Liver (tissue), 9 donors: Measurements from ENCODE around the gene TOMM22. TPM values are rescaled to one million over a fixed set of nuclear protein-coding genes. Genes with fewer than 3 reads are reported as not detected.

Source experiments
- DNase-seq: peaks from one replicate; pipeline ENCODE4 v3.0.0-alpha.2; 2017; ENCODE audit warnings: low spot score
- H3K27ac ChIP-seq, 2 donors: one replicate each; pipeline ENCODE4 v1.7.0; 2013; ENCODE audit warnings: inconsistent platforms in 2 of 2, low read length in 2 of 2, control low read depth in 1 of 2, low read depth in 1 of 2, mild to moderate bottlenecking in 1 of 2
- H3K27me3 ChIP-seq, 4 donors: one replicate each; pipeline versions ENCODE4 v1.6.1 to v1.7.0; 2013; ENCODE audit warnings: low read length in 3 of 4, inconsistent platforms in 1 of 4, mild to moderate bottlenecking in 1 of 4, moderate library complexity in 1 of 4; ENCODE audit not compliant: control insufficient read depth in 4 of 4, insufficient read depth in 4 of 4
- H3K36me3 ChIP-seq, 4 donors: one replicate each; pipeline versions ENCODE4 v1.6.1 to v1.7.0; 2013; ENCODE audit warnings: low read length in 3 of 4, mild to moderate bottlenecking in 3 of 4, low read depth in 1 of 4, moderate library complexity in 1 of 4; ENCODE audit not compliant: control insufficient read depth in 4 of 4, insufficient read depth in 3 of 4
- H3K4me1 ChIP-seq, 4 donors: one replicate each; pipeline versions ENCODE4 v1.6.1 to v1.7.0; 2013; ENCODE audit warnings: low read length in 3 of 4, mild to moderate bottlenecking in 3 of 4, moderate library complexity in 1 of 4; ENCODE audit not compliant: control insufficient read depth in 4 of 4, insufficient read depth in 4 of 4
- H3K4me3 ChIP-seq, 3 donors: one replicate each; pipeline versions ENCODE4 v1.6.1 to v1.7.0; 2013; ENCODE audit warnings: low read length in 3 of 3, control low read depth in 1 of 3, low read depth in 1 of 3, mild to moderate bottlenecking in 1 of 3
- H3K9ac ChIP-seq, 2 donors: one replicate each; pipeline ENCODE4 v1.7.0; 2013; ENCODE audit warnings: low read length in 2 of 2, mild to moderate bottlenecking in 2 of 2, moderate library complexity in 2 of 2, control low read depth in 1 of 2, low read depth in 1 of 2
- H3K9me3 ChIP-seq, 4 donors: one replicate each; pipeline versions ENCODE4 v1.6.1 to v1.7.0; 2013; ENCODE audit warnings: low read length in 3 of 4; ENCODE audit not compliant: control insufficient read depth in 4 of 4
- ATF3 ChIP-seq: IDR thresholded peaks from 2 replicates; pipeline ENCODE4 v1.6.1; 2016; ENCODE audit warnings: antibody characterized with exemption
- EGR1 ChIP-seq, 2 donors: IDR thresholded peaks; 2 replicates each; pipeline ENCODE4 v1.6.1; 2016 to 2018; ENCODE audit warnings: antibody characterized with exemption in 2 of 2, low read depth in 2 of 2
- FOXA1 ChIP-seq: IDR thresholded peaks from 2 replicates; pipeline ENCODE4 v1.6.1; 2016; ENCODE audit warnings: antibody characterized with exemption
- FOXA2 ChIP-seq: IDR thresholded peaks from 2 replicates; pipeline ENCODE4 v1.6.1; 2016; ENCODE audit warnings: antibody characterized with exemption
- GABPA ChIP-seq, 2 donors: IDR thresholded peaks in 1 of 2; conservative IDR thresholded peaks in 1 of 2; 2 replicates each; pipeline ENCODE4 v1.6.1; 2016; ENCODE audit warnings: antibody characterized with exemption in 2 of 2, mild to moderate bottlenecking in 1 of 2, moderate library complexity in 1 of 2
- HNF4A ChIP-seq, 2 donors: conservative IDR thresholded peaks; 2 replicates each; pipeline ENCODE4 v1.6.1; 2016; ENCODE audit warnings: antibody characterized with exemption in 2 of 2, mild to moderate bottlenecking in 2 of 2
- HNF4G ChIP-seq: IDR thresholded peaks from 2 replicates; pipeline ENCODE4 v1.6.1; 2016; ENCODE audit warnings: antibody characterized with exemption
- JUND ChIP-seq, 2 donors: IDR thresholded peaks; 2 replicates each; pipeline ENCODE4 v1.6.1; 2016; ENCODE audit warnings: antibody characterized with exemption in 2 of 2
- NR2F2 ChIP-seq: IDR thresholded peaks from 2 replicates; pipeline ENCODE4 v1.6.1; 2016; ENCODE audit warnings: antibody characterized with exemption
- RAD21 ChIP-seq, 2 donors: IDR thresholded peaks; 2 replicates each; pipeline ENCODE4 v1.6.1; 2016; ENCODE audit warnings: antibody characterized with exemption in 2 of 2, mild to moderate bottlenecking in 2 of 2
- RXRA ChIP-seq, 2 donors: IDR thresholded peaks; 2 replicates each; pipeline ENCODE4 v1.6.1; 2017 to 2018; ENCODE audit warnings: antibody characterized with exemption in 2 of 2, mild to moderate bottlenecking in 1 of 2
- SP1 ChIP-seq: IDR thresholded peaks from 2 replicates; pipeline ENCODE4 v1.6.1; 2018; ENCODE audit warnings: antibody characterized with exemption, mild to moderate bottlenecking
- TAF1 ChIP-seq: conservative IDR thresholded peaks from 2 replicates; pipeline ENCODE4 v1.6.1; 2016; ENCODE audit warnings: antibody characterized with exemption, mild to moderate bottlenecking
- YY1 ChIP-seq: IDR thresholded peaks from 2 replicates; pipeline ENCODE4 v1.6.1; 2016; ENCODE audit warnings: antibody characterized with exemption, mild to moderate bottlenecking
- ZBTB33 ChIP-seq: IDR thresholded peaks from 2 replicates; pipeline ENCODE4 v1.6.1; 2016; ENCODE audit warnings: antibody characterized with exemption
- WGBS: extraction: QIAGEN DNeasy Blood & Tissue Kit; methylation state at CpG from one replicate; pipeline ENCODE4 v1.1.7; 2013; 5-methylcytosine and 5-hydroxymethylcytosine counted together
- polyA plus RNA-seq, 2 donors: library from polyadenylated mRNA; stranded (reverse) in 1 of 2; unstranded in 1 of 2; fragments of 200-250 nt in 1 of 2; fragments of >200 nt in 1 of 2; fragmentation: Nextera tagmentation in 1 of 2; extraction: Ambion mirVana in 1 of 2; gene quantifications; one replicate each; pipeline versions ENCODE4 v1.2.1 to v1.2.3, GENCODE V29; 2013 to 2015
- total RNA-seq, 2 donors: library from RNA; depleted of rRNA; stranded (reverse); fragments of >200 nt; gene quantifications; one replicate each; pipeline ENCODE4 v1.2.3, GENCODE V29; 2014
- TF ChIP-seq, protein P1 (sequence below): IDR thresholded peaks from 2 replicates; pipeline ENCODE4 v1.6.1; 2016; ENCODE audit warnings: antibody characterized with exemption
- TF ChIP-seq, protein P2 (sequence below): IDR thresholded peaks from 2 replicates; pipeline ENCODE4 v1.6.1; 2016; ENCODE audit warnings: antibody characterized with exemption, mild to moderate bottlenecking
- TF ChIP-seq, protein P3 (sequence below): fragments of 150-350 bp; IDR thresholded peaks from 2 replicates; pipeline ENCODE4 v1.5.1; 2017; ENCODE audit warnings: improper control_type of control experiment, low read depth, low read length; ENCODE audit not compliant: missing input control
- donor health status: healthy.
- donor health status: healthy.
- donor health status: healthy.
- donor health status: healthy.
- donor health status: healthy.

Gene TOMM22
- total and polyA plus RNA-seq, 4 donors: 20.2 to 44.3 (median 21.3) TPM

DNA sequence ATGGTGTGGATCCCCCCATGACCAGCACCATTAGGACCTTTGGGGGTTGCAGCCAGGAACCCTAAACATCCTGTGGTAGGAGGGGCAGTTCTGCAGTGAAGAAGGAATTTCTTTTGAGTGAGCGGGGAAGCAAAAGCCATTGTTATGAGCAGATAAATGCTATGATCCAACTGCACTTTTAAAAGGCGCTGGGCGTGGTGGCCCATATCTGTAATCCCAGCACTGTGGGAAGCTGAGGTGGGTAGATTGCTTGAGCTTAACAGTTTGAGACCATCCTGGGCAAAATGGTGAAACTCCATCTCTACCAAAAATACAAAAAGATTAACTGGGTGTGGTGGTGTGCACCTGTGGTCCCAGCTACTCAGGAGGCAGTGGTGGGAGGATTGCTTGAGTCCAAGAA lies 5.9 kb upstream of the TOMM22 start:
- no peak for TF ChIP-seq SP1
- TF ChIP-seq NR2F2: no peak
- no peak for TF ChIP-seq TAF1
- no peak for TF ChIP-seq GABPA (IDR thresholded peaks at IDR 0.05 in 1 of 2, conservative IDR thresholded peaks at IDR 0.05 in 1 of 2)
- no peak for TF ChIP-seq EGR1 (IDR thresholded peaks at IDR 0.05; ENCODE audit: low read depth in 2 of 2)
- no peak for TF ChIP-seq YY1
- no peak for TF ChIP-seq FOXA2
- no peak for TF ChIP-seq JUND (IDR thresholded peaks at IDR 0.05)
- TF ChIP-seq HNF4G: no peak
- no peak for TF ChIP-seq RAD21 (IDR thresholded peaks at IDR 0.05)
- TF ChIP-seq FOXA1: no peak
- no peak for TF ChIP-seq ATF3
- TF ChIP-seq, protein P1, sequence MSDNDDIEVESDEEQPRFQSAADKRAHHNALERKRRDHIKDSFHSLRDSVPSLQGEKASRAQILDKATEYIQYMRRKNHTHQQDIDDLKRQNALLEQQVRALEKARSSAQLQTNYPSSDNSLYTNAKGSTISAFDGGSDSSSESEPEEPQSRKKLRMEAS: no peak
- TF ChIP-seq HNF4A (conservative IDR thresholded peaks at IDR 0.05): no peak
- TF ChIP-seq, protein P2, sequence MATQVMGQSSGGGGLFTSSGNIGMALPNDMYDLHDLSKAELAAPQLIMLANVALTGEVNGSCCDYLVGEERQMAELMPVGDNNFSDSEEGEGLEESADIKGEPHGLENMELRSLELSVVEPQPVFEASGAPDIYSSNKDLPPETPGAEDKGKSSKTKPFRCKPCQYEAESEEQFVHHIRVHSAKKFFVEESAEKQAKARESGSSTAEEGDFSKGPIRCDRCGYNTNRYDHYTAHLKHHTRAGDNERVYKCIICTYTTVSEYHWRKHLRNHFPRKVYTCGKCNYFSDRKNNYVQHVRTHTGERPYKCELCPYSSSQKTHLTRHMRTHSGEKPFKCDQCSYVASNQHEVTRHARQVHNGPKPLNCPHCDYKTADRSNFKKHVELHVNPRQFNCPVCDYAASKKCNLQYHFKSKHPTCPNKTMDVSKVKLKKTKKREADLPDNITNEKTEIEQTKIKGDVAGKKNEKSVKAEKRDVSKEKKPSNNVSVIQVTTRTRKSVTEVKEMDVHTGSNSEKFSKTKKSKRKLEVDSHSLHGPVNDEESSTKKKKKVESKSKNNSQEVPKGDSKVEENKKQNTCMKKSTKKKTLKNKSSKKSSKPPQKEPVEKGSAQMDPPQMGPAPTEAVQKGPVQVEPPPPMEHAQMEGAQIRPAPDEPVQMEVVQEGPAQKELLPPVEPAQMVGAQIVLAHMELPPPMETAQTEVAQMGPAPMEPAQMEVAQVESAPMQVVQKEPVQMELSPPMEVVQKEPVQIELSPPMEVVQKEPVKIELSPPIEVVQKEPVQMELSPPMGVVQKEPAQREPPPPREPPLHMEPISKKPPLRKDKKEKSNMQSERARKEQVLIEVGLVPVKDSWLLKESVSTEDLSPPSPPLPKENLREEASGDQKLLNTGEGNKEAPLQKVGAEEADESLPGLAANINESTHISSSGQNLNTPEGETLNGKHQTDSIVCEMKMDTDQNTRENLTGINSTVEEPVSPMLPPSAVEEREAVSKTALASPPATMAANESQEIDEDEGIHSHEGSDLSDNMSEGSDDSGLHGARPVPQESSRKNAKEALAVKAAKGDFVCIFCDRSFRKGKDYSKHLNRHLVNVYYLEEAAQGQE: no peak
- TF ChIP-seq RXRA (IDR thresholded peaks at IDR 0.05): no peak
- no peaks in the 10 kb centered on the region for H3K9me3 ChIP-seq
- WGBS: 96% methylated on average over 3 of the region's 3 CpGs
- no peaks in the 10 kb centered on the region for H3K27me3 ChIP-seq
- no peaks in the 10 kb centered on the region for H3K4me1 ChIP-seq
- H3K9ac ChIP-seq: no peak overlapping the region
- H3K36me3 ChIP-seq: peaks cover 5 to 21% (median 8%) of the 10 kb centered on the region in 4 donors
- no peak for DNase-seq
- H3K4me3 ChIP-seq: no peak overlapping the region
- no peak overlapping the region for H3K27ac ChIP-seq

GRCh38 chr22:38684895-38685294 lies 3.1 kb downstream of the TOMM22 start:
- peaks cover 2 to 11% (median 8%) of the 10 kb centered on the region in 4 donors for H3K4me1 ChIP-seq
- WGBS: 95% methylated on average over 9 of the region's 9 CpGs

More at GRCh38 chr22:38684895-38685294, 3.1 kb downstream of the TOMM22 start:
- TF ChIP-seq, protein P3, sequence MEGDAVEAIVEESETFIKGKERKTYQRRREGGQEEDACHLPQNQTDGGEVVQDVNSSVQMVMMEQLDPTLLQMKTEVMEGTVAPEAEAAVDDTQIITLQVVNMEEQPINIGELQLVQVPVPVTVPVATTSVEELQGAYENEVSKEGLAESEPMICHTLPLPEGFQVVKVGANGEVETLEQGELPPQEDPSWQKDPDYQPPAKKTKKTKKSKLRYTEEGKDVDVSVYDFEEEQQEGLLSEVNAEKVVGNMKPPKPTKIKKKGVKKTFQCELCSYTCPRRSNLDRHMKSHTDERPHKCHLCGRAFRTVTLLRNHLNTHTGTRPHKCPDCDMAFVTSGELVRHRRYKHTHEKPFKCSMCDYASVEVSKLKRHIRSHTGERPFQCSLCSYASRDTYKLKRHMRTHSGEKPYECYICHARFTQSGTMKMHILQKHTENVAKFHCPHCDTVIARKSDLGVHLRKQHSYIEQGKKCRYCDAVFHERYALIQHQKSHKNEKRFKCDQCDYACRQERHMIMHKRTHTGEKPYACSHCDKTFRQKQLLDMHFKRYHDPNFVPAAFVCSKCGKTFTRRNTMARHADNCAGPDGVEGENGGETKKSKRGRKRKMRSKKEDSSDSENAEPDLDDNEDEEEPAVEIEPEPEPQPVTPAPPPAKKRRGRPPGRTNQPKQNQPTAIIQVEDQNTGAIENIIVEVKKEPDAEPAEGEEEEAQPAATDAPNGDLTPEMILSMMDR: no peak
- TF ChIP-seq RXRA (IDR thresholded peaks at IDR 0.05) (no peak), HNF4G (no peak), FOXA1 (no peak), GABPA (IDR thresholded peaks at IDR 0.05 in 1 of 2, conservative IDR thresholded peaks at IDR 0.05 in 1 of 2) (no peak), ZBTB33 (no peak), EGR1 (IDR thresholded peaks at IDR 0.05; ENCODE audit: low read depth in 2 of 2) (no peak)
- TF ChIP-seq, protein P1: no peak
- no peak overlapping the region for H3K4me3 ChIP-seq
- no peaks in the 10 kb centered on the region for H3K9me3 ChIP-seq
- no peak for DNase-seq
- H3K27me3 ChIP-seq: no peaks in the 10 kb centered on the region
- no peak overlapping the region for H3K27ac ChIP-seq
- no peak overlapping the region for H3K9ac ChIP-seq
- peaks cover 9 to 52% (median 26%) of the 10 kb centered on the region in 4 donors for H3K36me3 ChIP-seq
